IMR-90 (cell line): Measurements from ENCODE around the gene DCP1A. TPM values are rescaled to one million over a fixed set of nuclear protein-coding genes. Genes with fewer than 3 reads are reported as not detected.

ENCODE experiments used
- ATAC-seq: fragments of 200-7000 bp; cut with Tn5 transposase; 2 replicates; pipeline ENCODE4 v1.9.1; 2020; ENCODE audit warnings: low read depth, mild to moderate bottlenecking, moderate library complexity
- BruUV-seq: library from RNA; stranded (reverse); fragments of 400-500 nt; replicated peaks from 2 replicates; lab custom pipeline; 2021; lab: Mats Ljungman, UMichigan
- CTCF ChIA-PET: fragments of 300-600 bp; formaldehyde crosslinking; extraction: SDS; loops from one replicate; lab custom pipeline; 2021; ENCODE audit warnings: antibody characterized with exemption; lab: Yijun Ruan, JAX
- POLR2A ChIA-PET: fragments of 300-600 bp; sonication (Branson Sonifier 250); formaldehyde crosslinking; loops from one replicate; lab custom pipeline; 2022; ENCODE audit warnings: antibody characterized with exemption; ENCODE audit not compliant: unreplicated experiment; lab: Charles Lee
- DNase-seq: peaks from one replicate; pipeline ENCODE4 v3.0.0; 2013
- H2AFZ ChIP-seq: replicated peaks from 2 replicates; pipeline ENCODE3; 2013; ENCODE audit warnings: low read length, mild to moderate bottlenecking; ENCODE audit not compliant: poor library complexity
- H2AK5ac ChIP-seq: 2 replicates; pipeline ENCODE4 v1.6.1; 2013; ENCODE audit warnings: low read depth, low read length, inconsistent platforms
- H2AK9ac ChIP-seq: replicated peaks from 2 replicates; pipeline ENCODE3; 2013; ENCODE audit warnings: mild to moderate bottlenecking, low read depth, low read length, moderate library complexity; ENCODE audit not compliant: poor library complexity
- H2BK120ac ChIP-seq: 2 replicates; pipeline ENCODE4 v1.6.1; 2013; ENCODE audit warnings: low read depth, low read length, inconsistent platforms
- H2BK15ac ChIP-seq: 3 replicates; pipeline ENCODE4 v1.6.1; 2013; ENCODE audit warnings: low read depth, low read length, inconsistent platforms
- H2BK20ac ChIP-seq: 2 replicates; pipeline ENCODE4 v1.6.1; 2013; ENCODE audit warnings: low read depth, mild to moderate bottlenecking, inconsistent platforms, low read length, moderate library complexity
- H2BK5ac ChIP-seq: 2 replicates; pipeline ENCODE4 v1.6.1; 2013; ENCODE audit warnings: mild to moderate bottlenecking, low read depth, low read length, inconsistent platforms; ENCODE audit not compliant: poor library complexity, severe bottlenecking
- H3K14ac ChIP-seq: replicated peaks from 2 replicates; pipeline ENCODE4 v1.6.1; 2013; ENCODE audit warnings: low read depth, low read length, inconsistent platforms
- H3K18ac ChIP-seq: 2 replicates; pipeline ENCODE4 v1.6.1; 2013; ENCODE audit warnings: low read depth, low read length, control low read depth
- H3K23ac ChIP-seq: 2 replicates; pipeline ENCODE4 v1.6.1; 2013; ENCODE audit warnings: low read depth, low read length, inconsistent platforms
- H3K27ac ChIP-seq: 2 replicates; pipeline ENCODE4 v1.5.1; 2013; ENCODE audit warnings: mild to moderate bottlenecking, control low read depth, low read length; ENCODE audit not compliant: insufficient read depth
- H3K27me3 ChIP-seq: 2 replicates; pipeline ENCODE4 v1.6.1; 2013; ENCODE audit warnings: low read length; ENCODE audit not compliant: control insufficient read depth, insufficient read depth
- H3K36me3 ChIP-seq: 2 replicates; pipeline ENCODE4 v1.6.1; 2013; ENCODE audit warnings: low read length, mixed read lengths; ENCODE audit not compliant: control insufficient read depth, insufficient read depth
- H3K4ac ChIP-seq: 2 replicates; pipeline ENCODE4 v1.6.1; 2013; ENCODE audit warnings: low read depth, low read length, inconsistent platforms
- H3K4me1 ChIP-seq: 2 replicates; pipeline ENCODE4 v1.6.1; 2013; ENCODE audit warnings: low read length, mixed read lengths; ENCODE audit not compliant: control insufficient read depth, insufficient read depth
- H3K4me2 ChIP-seq: 2 replicates; pipeline ENCODE4 v1.6.1; 2013; ENCODE audit warnings: low read depth, mild to moderate bottlenecking, control low read depth, low read length, moderate library complexity
- H3K4me3 ChIP-seq: 2 replicates; pipeline ENCODE4 v1.5.1; 2013; ENCODE audit warnings: low read depth, mild to moderate bottlenecking, control low read depth, low read length, moderate library complexity; ENCODE audit not compliant: insufficient read depth
- H3K56ac ChIP-seq: 2 replicates; pipeline ENCODE4 v1.6.1; 2013; ENCODE audit warnings: low read length, inconsistent platforms; ENCODE audit not compliant: insufficient read depth; ENCODE audit errors: extremely low read depth
- H3K79me1 ChIP-seq, 2 experiments: 2 replicates each; pipeline ENCODE4 v1.6.1; 2013; ENCODE audit warnings: low read length in 2 of 2, inconsistent platforms in 1 of 2, low read depth in 1 of 2
- H3K9ac ChIP-seq: 2 replicates; pipeline ENCODE4 v1.6.1; 2013; ENCODE audit warnings: low read depth, low read length, control low read depth
- H3K9me1 ChIP-seq: 2 replicates; pipeline ENCODE4 v1.6.1; 2013; ENCODE audit warnings: low read length, inconsistent platforms; ENCODE audit not compliant: insufficient read depth
- H3K9me3 ChIP-seq: 2 replicates; pipeline ENCODE4 v1.6.1; 2013; ENCODE audit warnings: low read length; ENCODE audit not compliant: control insufficient read depth, insufficient read depth
- H4K20me1 ChIP-seq: 2 replicates; pipeline ENCODE4 v1.6.1; 2013; ENCODE audit warnings: low read length, inconsistent platforms; ENCODE audit not compliant: insufficient read depth
- H4K5ac ChIP-seq: 2 replicates; pipeline ENCODE4 v1.6.1; 2013; ENCODE audit warnings: mild to moderate bottlenecking, low read depth, low read length, control low read depth
- H4K8ac ChIP-seq, 2 experiments: 2 replicates each; pipeline ENCODE4 v1.6.1; 2013; ENCODE audit warnings: low read depth in 2 of 2, low read length in 2 of 2, control low read depth in 1 of 2, inconsistent platforms in 1 of 2
- H4K91ac ChIP-seq: 2 replicates; pipeline ENCODE4 v1.6.1; 2013; ENCODE audit warnings: low read depth, low read length, inconsistent platforms; ENCODE audit not compliant: insufficient read depth
- CEBPB ChIP-seq: IDR thresholded peaks from 2 replicates; pipeline ENCODE4 v1.6.1; 2012; ENCODE audit warnings: low read depth, low read length, improper control_type of control experiment
- CTCF ChIP-seq: conservative IDR thresholded peaks from 2 replicates; pipeline ENCODE4 v1.5.1; 2012; ENCODE audit warnings: mild to moderate bottlenecking, low read depth, low read length, improper control_type of control experiment
- FOS ChIP-seq: fragments of 150-350 bp; IDR thresholded peaks from 2 replicates; pipeline ENCODE4 v1.6.1; 2016; ENCODE audit warnings: low read depth, low read length
- MAZ ChIP-seq: IDR thresholded peaks from 2 replicates; pipeline ENCODE4 v1.6.1; 2012; ENCODE audit warnings: low read depth, mild to moderate bottlenecking, low read length, improper control_type of control experiment, moderate library complexity, borderline replicate concordance
- NFE2L2 ChIP-seq: fragments of 150-350 bp; IDR thresholded peaks from 2 replicates; pipeline ENCODE4 v1.6.1; 2016; ENCODE audit warnings: low read depth, mild to moderate bottlenecking, low read length
- RAD21 ChIP-seq: IDR thresholded peaks from 2 replicates; pipeline ENCODE4 v1.6.1; 2012; ENCODE audit warnings: low read length, improper control_type of control experiment
- SMC3 ChIP-seq: fragments of 150-350 bp; IDR thresholded peaks from 2 replicates; pipeline ENCODE4 v1.6.1; 2016; ENCODE audit warnings: low read depth, mild to moderate bottlenecking, antibody characterized with exemption, low read length, moderate library complexity
- whole genome bisulfite sequencing, 2 experiments: methylation state at CpG; one replicate each; pipeline versions ENCODE4 v1.1.5 to v1.1.7; 2013; ENCODE audit warnings: missing lambda C conversion rate in 2 of 2; ENCODE audit not compliant: insufficient read length in 1 of 2; ENCODE audit errors: extremely low coverage in 2 of 2; 5-methylcytosine and 5-hydroxymethylcytosine counted together
- dilution Hi-C: fragments of 300-500 bp; cut with HindIII; formaldehyde crosslinking; loops from one replicate; pipeline ENCODE4 v1.14.3; 2018; ENCODE audit warnings: low sequenced_read_pairs; ENCODE audit not compliant: unreplicated experiment
- in situ Hi-C: fragments of 300-500 bp; cut with MboI; formaldehyde crosslinking; loops from 3 replicates; pipeline ENCODE4 v1.14.3; 2019; ENCODE audit warnings: low sequenced_read_pairs, inconsistent platforms, mixed read lengths
- intact Hi-C: fragments of 100-400 bp; cut with micrococcal nuclease; formaldehyde crosslinking; loops from 2 replicates; pipeline ENCODE4 v1.10.0; 2022
- polyA plus RNA-seq, 3 experiments: library from polyadenylated mRNA; depleted of rRNA; stranded (reverse); fragments of >200 nt; gene quantifications; 2 replicates each; pipeline ENCODE4 v1.2.3, GENCODE V29; 2012; ENCODE audit warnings: low replicate concordance in 1 of 3
- total RNA-seq: library from RNA; depleted of rRNA; stranded (reverse); fragments of >200 nt; gene quantifications from 2 replicates; pipeline ENCODE4 v1.2.3, GENCODE V29; 2012
- TF ChIP-seq, protein P1 (sequence below): fragments of 150-350 bp; IDR thresholded peaks from 2 replicates; pipeline ENCODE4 v1.6.1; 2016; ENCODE audit warnings: low read depth, mild to moderate bottlenecking, low read length, moderate library complexity, borderline replicate concordance

DCP1A gene
- total and polyA plus RNA-seq, 2 of the 4 experiments (the other 2 are of a cell fraction): 13.2 to 30.1 TPM

GRCh38 chr3:53375019-53375418, 27.7 kb upstream of the DCP1A start:
- Histone ChIP-seq H3K27me3 (peaks cover 2% of the 10 kb centered on the region; the same call in 1 of the 2 replicates), H3K14ac (no peak overlapping the region), H2AFZ (peak overlapping the region; percentile 58), H3K9ac (no peak overlapping the region), H3K4me3 (no peak overlapping the region), H3K79me1 (no peaks in the 10 kb centered on the region), H3K56ac (no peak overlapping the region), H4K5ac (no peak overlapping the region), H3K36me3 (no peaks in the 10 kb centered on the region), H4K91ac (no peak overlapping the region), H3K4me1 (no peaks in the 10 kb centered on the region), H3K9me1 (no peaks in the 10 kb centered on the region), H4K8ac (no peak overlapping the region), H2AK5ac (no peak overlapping the region), H2BK15ac (no peak overlapping the region), H2BK20ac (no peak overlapping the region), H3K4me2 (no peak overlapping the region), H4K20me1 (no peaks in the 10 kb centered on the region), H3K4ac (no peak overlapping the region), H3K9me3 (no peaks in the 10 kb centered on the region), H3K18ac (no peak overlapping the region), H2BK5ac (no peak overlapping the region), H2AK9ac (no peak overlapping the region), H2BK120ac (no peak overlapping the region), H3K23ac (no peak overlapping the region), H3K27ac (no peak overlapping the region)
- 100% methylated on average over 1 of the region's 8 CpGs; no CpG with 5 or more reads in 1 of the 2 experiments for WGBS, 2 experiments
- ATAC-seq (peak; percentile 87), DNase-seq (peak; percentile 41)
- ChIA-PET CTCF (interaction anchor here (0.6 to 0.7 kb wide), 2 partner anchors 408 to 721 kb away, joined by 4 to 8 read pairs; no protein-coding TSS in a partner anchor), POLR2A (no interaction called here)
- BruUV-seq: no TSS peak
- in situ Hi-C loops (loop anchor here (10.0 kb wide), 1 partner anchor 340 kb away; no protein-coding TSS in a partner anchor), dilution Hi-C loops (no loop called here), intact Hi-C loops (loop anchor here (1.0 kb wide), 2 partner anchors 76 to 335 kb away; no protein-coding TSS in a partner anchor)
- TF ChIP-seq CTCF: peak; percentile 59
- no peak for TF ChIP-seq NFE2L2
- peak; percentile 44 for TF ChIP-seq SMC3
- TF ChIP-seq, protein P1, sequence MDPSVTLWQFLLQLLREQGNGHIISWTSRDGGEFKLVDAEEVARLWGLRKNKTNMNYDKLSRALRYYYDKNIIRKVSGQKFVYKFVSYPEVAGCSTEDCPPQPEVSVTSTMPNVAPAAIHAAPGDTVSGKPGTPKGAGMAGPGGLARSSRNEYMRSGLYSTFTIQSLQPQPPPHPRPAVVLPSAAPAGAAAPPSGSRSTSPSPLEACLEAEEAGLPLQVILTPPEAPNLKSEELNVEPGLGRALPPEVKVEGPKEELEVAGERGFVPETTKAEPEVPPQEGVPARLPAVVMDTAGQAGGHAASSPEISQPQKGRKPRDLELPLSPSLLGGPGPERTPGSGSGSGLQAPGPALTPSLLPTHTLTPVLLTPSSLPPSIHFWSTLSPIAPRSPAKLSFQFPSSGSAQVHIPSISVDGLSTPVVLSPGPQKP: no peak
- no peak for TF ChIP-seq MAZ
- 0 out of 2 replicates have a peak, but pooled peaks have one; percentile 2 for TF ChIP-seq CEBPB
- TF ChIP-seq RAD21: peak; percentile 70
- no peak for TF ChIP-seq FOS
